ENCODE data around the gene PPP6R2. TPM values are rescaled to one million over a fixed set of nuclear protein-coding genes. Genes with fewer than 3 reads are reported as not detected.

The PPP6R2 gene
- total RNA-seq, 1 donor from 2014 or later: 62.8 TPM

GRCh38 chr22:50300620-50301257 lies 42.4 kb upstream of the PPP6R2 start:
- TF ChIP-seq CTCF (conservative IDR thresholded peaks at IDR 0.05): no peak
- H3K9me3 Mint-ChIP-seq: no peaks in the 10 kb centered on the region
- H3K27me3 Mint-ChIP-seq: no peaks in the 10 kb centered on the region
- peaks cover under 1% of the 10 kb centered on the region for H3K36me3 Mint-ChIP-seq
- no peak for DNase-seq (ENCODE audit: extremely low spot score, unreplicated experiment)
- peaks cover 18% of the 10 kb centered on the region for H3K4me1 Mint-ChIP-seq (ENCODE audit: unreplicated experiment)
- H3K27ac Mint-ChIP-seq: peak overlapping the region; percentile 70
- peak overlapping the region; percentile 66 for H3K4me3 Mint-ChIP-seq

- no peak for TF ChIP-seq CTCF (conservative IDR thresholded peaks at IDR 0.05)
- Mint-ChIP-seq H3K27me3 (no peaks in the 10 kb centered on the region), H3K4me3 (peak overlapping the region; percentile 66), H3K4me1 (ENCODE audit: unreplicated experiment) (peaks cover 25% of the 10 kb centered on the region), H3K27ac (peak overlapping the region; percentile 70), H3K9me3 (no peaks in the 10 kb centered on the region), H3K36me3 (peaks cover 4% of the 10 kb centered on the region)
- DNase-seq (ENCODE audit: extremely low spot score, unreplicated experiment): no peak
Measured at GRCh38 chr22:50301581-50301991, 41.5 kb upstream of the PPP6R2 start.

GRCh38 chr22:50302041-50302541 lies 41.0 kb upstream of the PPP6R2 start:
- H3K9me3 Mint-ChIP-seq: no peaks in the 10 kb centered on the region
- peak overlapping the region; percentile 62 for H3K4me3 Mint-ChIP-seq
- peaks cover 25% of the 10 kb centered on the region for H3K4me1 Mint-ChIP-seq (ENCODE audit: unreplicated experiment)
- no peak for TF ChIP-seq CTCF (conservative IDR thresholded peaks at IDR 0.05)
- DNase-seq (ENCODE audit: extremely low spot score, unreplicated experiment): no peak
- H3K36me3 Mint-ChIP-seq: peaks cover 4% of the 10 kb centered on the region
- peak overlapping the region; percentile 34 for H3K27ac Mint-ChIP-seq
- no peaks in the 10 kb centered on the region for H3K27me3 Mint-ChIP-seq

- peaks cover 4% of the 10 kb centered on the region for H3K36me3 Mint-ChIP-seq
- H3K27ac Mint-ChIP-seq: peak overlapping the region; percentile 98
- no peaks in the 10 kb centered on the region for H3K27me3 Mint-ChIP-seq
- DNase-seq (ENCODE audit: extremely low spot score, unreplicated experiment): no peak
- H3K4me3 Mint-ChIP-seq: peak overlapping the region; percentile 25
- H3K4me1 Mint-ChIP-seq (ENCODE audit: unreplicated experiment): peaks cover 21% of the 10 kb centered on the region
- no peak for TF ChIP-seq CTCF (conservative IDR thresholded peaks at IDR 0.05)
- no peaks in the 10 kb centered on the region for H3K9me3 Mint-ChIP-seq
Measured at GRCh38 chr22:50302564-50302963, 40.6 kb upstream of the PPP6R2 start.

GRCh38 chr22:50303515-50303847 lies 39.6 kb upstream of the PPP6R2 start:
- no peak for TF ChIP-seq CTCF (conservative IDR thresholded peaks at IDR 0.05)
- DNase-seq (ENCODE audit: extremely low spot score, unreplicated experiment): no peak
- H3K9me3 Mint-ChIP-seq: no peaks in the 10 kb centered on the region
- H3K27me3 Mint-ChIP-seq: no peaks in the 10 kb centered on the region
- H3K36me3 Mint-ChIP-seq: peaks cover 4% of the 10 kb centered on the region
- H3K4me1 Mint-ChIP-seq (ENCODE audit: unreplicated experiment): peaks cover 20% of the 10 kb centered on the region
- peak overlapping the region; percentile 98 for H3K27ac Mint-ChIP-seq
- H3K4me3 Mint-ChIP-seq: peak overlapping the region; percentile 87

Measured in type B pancreatic cell (in vitro differentiated cells).